T1000 (cell line): ENCODE data around the gene SLIT1.

ENCODE experiments used
- DNase-seq: peaks from one replicate; lab custom pipeline; 2025; ENCODE audit warnings: mixed read lengths; lab: John Stamatoyannopoulos, UW

The SLIT1 gene

DNA sequence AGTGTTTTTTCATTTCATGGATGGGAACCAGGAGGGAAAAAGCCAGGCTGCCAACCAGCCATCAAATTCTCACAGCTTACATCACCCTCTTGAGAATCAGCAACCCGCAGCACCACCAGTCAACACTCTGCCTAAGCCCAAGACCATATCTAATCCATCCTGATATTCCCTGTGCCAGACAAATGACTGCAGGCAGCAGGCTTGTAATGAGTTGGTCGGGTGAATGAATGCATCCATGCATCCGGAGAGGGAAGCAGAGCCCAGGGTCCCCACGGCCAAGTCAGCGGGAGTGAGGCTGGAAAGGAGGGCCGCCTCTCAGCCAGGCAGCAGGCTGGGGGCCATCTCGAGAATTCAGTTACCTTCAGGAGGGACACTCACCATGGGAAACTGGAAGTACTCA lies 46.9 kb downstream of the SLIT1 start:
- DNase-seq: no peak

DNA sequence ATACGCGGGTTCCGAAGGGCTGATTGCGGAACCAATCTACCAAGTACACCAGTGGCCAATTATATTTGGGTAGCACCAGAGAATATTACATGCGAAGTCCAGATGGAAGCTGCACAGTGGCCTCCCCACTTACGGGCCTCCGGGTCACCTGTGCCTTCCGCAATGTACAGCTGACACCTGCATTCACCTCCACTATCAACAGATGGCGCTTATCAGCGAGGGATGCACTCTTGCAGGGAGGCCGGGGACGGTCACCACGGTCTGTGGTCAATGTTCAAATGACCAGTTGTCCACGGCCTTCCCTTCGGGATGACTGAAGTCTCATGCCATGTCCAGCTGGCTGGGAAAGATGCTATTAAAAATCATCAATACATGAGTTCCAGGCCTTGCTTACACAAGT lies 47.6 kb downstream of the SLIT1 start:
- no peak for DNase-seq

DNA sequence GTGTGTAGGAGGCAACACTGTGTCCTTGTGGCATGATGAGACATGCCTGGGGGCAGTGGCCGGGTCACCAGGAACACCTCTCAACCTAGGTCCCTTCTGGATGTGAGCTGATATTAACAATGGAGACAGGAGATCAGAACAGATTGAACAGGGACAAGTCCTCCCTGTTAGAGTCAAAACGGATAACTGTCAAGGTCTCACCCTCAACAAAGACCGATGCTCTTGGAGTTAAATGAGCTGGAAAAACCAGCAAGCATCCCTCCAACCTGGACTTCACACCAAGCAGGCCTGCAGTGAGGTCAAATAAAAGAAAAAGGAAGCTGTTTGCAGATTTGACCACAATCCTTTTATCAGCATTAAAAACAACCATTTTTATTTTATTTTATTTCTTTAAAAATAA lies 49.0 kb downstream of the SLIT1 start:
- no peak for DNase-seq

DNA sequence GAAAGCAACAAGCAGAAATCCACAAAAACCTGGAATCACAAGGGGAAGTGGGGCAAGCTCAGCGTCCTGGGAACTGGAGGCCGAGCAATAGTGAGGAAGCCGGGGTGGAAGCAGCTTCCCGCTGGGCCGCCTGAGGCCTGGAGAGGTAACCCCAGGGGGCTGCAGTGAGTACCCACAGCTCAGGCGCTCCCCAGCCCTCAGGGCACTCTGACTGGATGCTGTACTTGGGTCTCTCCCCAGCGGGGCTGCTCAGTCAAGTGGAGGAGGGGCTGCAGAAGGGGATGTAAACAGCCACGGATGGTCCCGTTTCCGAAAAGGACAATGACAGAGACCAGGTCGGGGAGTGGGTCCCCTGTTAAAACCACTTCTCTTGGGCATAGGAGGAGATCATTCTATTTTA lies 50.3 kb downstream of the SLIT1 start:
- no peak for DNase-seq

DNA sequence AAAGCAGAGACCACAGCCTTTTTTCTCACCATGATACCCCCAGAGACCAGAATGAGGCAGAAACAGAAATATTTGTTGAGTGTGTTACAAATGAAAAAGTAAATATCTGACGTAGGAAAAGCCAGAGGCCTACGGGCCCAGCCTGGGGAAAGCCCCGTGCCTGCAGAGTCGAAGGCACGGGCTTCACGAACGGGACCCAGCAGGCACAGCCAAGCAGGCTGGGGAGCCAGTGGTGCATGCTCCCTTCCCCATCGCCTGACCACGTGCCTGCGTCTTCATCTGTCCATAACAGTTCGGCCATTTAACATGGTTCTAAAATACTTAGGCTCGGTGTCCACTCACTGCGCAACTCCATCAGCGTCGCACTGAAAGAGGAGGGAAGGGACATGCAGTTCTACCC lies 50.8 kb downstream of the SLIT1 start:
- DNase-seq: no peak

DNA sequence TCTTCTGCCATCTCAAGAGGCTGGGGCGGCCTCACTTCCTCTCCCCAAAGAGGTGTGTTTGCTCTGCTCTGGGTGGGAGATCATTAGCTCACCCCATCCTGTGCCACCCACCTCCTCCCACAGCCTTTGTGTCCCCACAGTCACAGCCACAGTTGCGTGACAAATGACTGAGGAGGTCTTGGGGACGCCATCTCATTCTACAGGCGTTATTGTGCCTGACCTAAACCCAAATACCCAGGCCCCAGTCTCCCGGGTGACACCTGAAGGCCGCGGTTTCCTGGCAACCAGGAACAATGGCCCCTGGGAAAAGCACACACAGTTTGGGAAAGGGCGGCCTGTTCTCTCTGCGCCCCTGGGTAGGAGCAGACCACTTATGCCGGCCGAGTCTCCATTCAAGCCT lies 51.6 kb downstream of the SLIT1 start:
- no peak for DNase-seq

DNA sequence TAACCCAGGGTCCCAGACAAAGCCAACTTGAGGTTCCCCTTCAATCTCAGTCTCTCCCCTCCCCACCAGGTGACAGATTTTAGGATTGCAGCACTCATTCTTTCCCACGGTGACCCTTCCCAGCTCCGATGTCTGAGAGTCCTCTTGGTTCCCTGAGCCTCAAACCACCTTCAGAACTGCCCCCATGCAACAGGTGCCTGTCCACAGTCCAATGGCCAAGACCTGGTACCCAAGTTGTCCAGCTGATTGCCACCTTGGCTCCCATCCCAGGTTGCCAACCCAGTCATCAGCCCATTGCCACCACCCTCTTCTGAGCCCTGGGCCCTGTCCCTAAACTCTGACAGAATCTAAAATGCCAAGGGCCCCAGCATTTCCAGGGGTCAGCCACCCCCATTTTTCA lies 53.5 kb downstream of the SLIT1 start:
- DNase-seq: no peak

DNA sequence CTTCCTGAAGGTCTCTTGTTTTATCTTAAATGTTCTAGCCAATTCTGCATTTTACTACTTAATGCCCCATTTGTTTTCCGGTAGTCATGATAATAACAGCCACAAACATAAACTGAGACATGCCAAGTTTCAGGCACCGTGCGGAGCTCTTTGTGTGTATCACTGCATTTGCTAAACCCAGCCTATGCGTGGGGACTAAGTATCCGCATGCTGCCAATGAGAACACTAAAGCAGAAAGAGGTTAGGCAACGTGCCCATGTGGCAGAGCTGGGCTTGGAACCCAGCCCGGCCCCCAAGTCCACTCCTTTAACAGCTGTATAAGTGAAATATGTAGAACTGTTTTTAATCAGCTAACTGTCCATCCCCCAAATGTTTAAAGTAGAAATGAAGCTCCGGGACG lies 54.1 kb downstream of the SLIT1 start:
- no peak for DNase-seq

DNA sequence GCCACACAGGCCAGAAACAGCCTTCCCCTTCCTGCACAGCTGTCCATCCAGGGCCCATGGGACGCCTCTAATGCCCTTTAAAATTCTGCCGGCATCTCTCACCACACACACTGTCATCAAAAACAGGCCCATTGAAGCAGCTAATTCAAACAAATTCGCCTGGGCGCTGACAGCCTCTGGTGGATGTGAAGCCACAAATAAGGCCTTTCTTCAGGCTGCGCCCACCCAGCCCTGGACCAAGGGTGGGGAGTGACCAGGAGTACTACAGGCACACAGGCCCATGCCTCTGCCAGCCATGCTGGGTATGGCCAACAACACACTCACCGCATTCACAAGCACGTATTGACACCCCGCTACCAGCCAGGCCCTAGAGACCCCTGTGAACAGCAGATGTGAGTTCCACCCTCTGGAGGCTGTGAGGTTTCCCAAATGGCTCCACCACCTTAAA lies 54.6 kb downstream of the SLIT1 start:
- DNase-seq: no peak

DNA sequence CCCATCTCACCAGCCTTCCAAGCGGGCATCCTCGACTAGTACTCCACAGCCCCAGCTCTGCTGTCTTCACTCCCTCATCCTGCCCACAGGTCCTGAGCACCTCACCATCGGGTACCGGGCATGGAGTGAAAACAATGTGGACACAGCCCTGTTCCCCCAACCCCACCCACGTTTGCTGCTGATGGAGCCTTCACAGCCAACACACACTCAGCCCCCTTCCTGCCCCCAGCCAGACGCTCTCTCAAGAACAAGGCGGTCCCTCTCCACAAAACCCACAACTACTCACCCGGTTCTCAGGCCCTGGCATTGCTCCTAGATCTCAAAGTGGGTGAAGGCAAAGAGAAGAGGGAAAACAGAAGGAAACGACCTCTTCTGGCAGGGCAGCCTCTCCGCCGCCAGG lies 56.1 kb downstream of the SLIT1 start:
- no peak for DNase-seq

DNA sequence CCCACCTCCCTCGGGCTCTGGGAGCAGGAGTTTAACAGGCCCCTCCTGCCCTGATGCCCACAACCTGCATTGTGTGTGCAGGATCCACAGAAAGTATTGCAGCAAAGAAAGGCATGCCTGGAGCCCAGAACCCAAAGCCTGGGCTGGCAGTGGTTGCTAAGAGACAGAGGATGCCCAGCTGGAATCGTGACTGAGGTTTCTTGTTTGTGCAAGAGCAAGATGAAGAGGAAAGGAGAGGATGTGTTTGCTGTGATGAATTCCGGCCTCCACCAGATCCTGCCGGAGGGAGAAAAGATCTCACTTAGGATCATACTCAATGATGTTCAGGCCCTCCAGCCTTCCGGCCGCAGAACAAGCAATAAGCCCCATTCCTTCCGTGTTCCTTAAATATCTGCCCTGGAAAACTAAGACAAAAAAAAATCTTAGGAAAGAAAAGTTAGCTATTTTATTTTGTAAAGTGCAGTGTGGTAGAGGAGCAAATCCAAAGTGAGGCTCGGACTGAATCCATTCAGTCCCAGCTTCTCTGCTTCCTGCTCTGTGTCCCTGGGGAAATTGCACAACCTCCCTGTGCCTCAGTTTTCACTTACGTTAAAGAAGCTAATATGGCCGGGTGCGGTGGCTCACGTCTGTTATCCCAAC lies 57.1 kb downstream of the SLIT1 start:
- no peak for DNase-seq

DNA sequence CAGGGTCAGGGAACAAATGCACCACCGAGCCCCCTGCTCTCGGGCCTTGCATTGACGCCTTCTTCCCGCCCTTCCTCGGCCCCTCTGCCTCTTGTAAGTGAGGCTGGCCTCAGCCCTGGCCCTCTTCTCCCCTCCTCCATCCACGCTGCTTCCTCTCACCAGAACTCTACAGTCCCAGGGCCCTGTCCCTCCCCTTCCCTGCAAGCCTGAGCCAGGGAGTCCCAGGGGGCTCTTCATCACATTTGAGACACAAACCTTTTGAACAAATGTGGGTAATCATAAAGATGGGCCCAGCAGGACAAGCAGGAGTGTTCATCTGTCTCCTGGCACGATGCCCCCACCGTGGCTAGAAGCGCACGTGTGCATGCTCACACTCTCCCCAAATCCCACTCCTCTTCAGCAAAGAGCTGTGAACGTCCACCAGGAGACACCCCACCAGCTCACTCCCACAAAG lies 57.7 kb downstream of the SLIT1 start:
- DNase-seq: no peak

DNA sequence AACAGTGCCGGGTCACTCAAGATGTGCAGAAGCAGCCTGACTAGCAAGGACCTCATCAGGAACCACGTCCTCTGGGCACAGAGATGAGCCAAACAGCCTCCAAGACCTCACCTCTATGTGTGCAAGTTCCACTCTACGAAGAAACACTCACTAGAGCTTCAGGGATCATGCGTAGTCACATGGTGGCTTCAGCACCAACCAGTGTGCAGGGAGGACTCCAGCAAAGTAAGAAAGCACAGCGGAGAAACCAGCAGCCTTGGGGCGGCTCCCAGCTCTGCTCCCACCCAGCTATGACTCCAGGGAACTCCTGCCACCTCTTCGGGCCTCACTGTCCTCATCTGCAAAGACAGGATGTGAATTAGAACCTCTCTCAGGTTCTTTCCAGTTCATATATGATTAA lies 58.2 kb downstream of the SLIT1 start:
- no peak for DNase-seq

DNA sequence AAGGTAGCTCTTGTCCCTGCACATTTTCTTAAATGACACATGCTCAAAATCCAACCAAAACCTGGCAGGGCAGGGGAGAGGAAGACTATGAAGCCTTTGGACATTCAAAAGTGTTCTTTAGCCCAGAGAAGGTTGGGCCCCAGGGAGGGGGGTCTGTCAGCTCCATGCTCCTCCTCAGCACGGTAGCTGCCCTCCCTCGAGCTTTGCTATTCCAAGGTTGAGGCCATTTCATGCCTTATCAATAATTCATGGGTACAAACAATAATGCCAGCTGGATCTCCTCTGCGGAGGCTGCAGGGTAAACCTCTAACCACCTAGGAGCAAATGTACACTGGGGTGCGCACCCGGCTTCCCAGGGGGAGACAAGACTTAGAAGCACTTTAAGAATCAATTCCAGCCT lies 61.5 kb downstream of the SLIT1 start:
- no peak for DNase-seq

DNA sequence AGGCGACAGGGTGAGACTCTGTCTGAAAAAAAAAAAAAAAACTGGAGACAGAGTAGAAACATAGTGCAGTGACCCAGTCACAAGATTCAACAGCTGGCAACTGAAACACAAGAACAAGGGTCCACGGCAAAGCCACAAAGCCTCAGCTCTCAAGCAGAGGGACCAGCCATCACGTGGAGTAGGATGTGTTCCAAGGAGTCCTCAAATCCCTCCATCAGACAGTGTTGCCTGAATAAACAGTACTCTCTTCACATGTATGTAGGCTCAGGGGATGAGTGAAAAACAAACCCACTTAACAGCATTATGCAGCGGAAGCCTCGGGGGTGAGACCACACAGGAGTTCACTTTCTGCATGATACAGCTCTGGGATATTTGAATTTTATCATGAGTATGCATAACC lies 62.0 kb downstream of the SLIT1 start:
- DNase-seq: no peak

DNA sequence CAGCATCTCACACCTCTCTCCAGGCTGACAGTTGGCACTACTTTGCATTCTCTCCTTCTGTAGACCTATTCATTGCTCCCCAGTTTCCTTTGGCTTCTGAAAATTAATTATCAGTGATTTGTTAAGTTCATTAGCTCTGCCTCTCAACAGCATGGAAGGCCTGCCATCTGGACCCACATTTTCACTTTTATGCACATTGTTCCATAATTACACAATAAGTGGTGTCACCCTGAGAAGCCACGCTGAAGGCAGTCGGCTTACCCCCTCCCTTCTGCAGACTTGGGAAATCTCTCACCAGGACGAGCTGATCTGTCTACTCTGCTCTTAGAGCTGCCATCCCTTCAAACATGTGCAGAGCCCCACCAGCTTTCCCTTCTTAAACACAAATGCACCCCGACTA lies 64.7 kb downstream of the SLIT1 start:
- DNase-seq: no peak

DNA sequence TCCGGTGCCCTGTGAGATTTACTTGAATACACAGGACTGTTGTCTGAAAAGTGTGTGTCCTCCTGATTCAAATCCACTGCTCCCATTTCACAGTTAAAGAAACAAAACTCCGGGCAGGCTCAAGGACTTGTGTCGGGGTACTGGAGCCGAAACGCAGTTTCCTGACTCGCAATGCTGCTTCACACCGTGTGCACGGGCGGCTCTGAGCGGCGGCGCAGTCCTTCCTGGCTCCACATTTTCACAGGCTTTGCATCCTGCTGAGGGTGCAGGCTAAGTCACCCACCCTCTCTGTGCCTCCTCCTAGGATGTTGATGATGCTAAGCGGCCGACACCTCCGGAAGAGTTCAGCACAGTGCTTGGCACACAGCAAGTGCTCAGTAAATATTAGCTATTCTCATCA lies 65.4 kb downstream of the SLIT1 start:
- no peak for DNase-seq

DNA sequence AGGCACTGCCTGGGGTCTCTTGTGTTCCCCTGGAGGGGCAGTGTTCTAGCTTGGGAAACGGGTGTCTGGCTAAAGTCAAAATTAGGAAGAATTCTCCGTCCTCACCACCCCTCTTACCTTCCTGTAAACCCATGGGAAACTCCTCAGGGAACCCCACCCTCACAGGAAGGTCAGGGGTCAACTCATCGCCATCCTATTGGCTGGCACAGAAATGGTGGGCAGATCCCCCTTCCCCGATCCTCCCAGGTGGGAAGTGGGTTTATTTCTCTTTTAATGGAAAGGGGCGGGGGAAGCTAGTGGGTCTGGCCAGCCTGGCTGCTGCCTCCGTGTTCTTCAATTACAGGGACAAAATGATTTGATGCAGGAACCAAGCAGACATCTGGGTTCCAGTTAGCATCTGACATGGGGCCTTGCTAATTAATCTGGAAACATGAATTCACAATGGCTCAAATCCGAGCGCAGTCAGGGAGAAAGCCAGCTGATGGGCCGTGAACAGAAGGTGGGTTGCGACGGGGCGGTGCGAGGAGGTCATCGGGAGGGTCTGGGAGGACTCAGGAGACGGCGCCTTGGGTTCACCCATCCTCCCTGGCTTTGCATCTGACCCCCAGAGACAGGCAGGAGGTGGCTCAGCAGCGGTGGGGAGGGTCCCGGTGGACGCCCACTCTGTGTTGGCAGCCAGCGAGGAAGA lies 66.6 kb downstream of the SLIT1 start:
- DNase-seq: no peak

DNA sequence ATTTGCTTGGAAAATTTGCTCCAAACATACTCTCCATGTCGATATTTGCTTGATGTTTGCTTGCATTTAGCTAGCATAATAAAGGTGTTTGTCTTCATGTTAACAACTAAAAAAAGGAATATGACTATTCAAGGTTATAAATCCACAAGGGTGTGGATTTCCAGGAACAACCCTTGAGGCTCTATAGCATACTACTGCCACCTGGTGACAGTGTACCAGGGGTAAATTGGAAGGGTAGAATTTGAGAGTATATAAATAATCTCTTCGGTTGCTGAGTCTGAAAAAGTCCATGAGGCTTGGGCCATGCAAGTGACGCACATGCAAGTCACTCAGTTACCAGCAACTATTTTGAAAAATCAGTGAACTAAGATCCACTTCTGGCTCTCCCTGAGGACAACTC lies 68.4 kb downstream of the SLIT1 start:
- DNase-seq: no peak

DNA sequence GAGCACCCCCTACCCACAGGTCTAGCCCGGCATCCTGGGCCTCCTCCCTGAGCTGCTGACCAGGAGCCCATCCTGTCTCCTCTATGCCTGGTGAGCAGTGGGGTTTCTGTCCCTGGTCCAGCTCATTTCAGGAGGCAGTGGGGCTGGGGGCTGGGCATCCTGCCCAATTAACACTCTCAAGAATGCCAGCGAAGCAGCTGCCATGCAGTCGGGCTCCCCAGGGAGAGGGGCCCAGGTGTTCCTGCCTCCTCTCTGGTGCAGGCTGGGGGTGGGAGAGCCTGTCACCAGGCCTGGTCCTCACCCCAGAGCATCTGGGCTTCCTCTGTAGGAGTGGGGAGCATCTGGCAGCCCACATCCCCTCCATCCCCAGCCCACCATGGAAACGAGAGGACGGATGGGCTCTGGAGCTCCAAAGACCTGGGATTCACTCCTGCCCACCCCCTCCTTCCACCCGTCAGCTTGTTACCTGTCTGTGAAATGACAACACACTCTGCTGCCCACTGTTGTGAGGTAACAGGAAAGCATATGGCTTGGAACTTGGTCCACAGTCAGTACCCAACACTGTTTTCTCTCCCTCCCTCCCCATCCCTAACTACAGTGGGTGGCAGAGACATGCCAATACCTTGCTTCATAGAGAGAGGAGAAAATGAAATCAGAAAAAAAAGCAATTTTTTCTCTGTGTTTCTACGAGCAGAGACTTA lies 69.1 kb downstream of the SLIT1 start:
- DNase-seq: no peak

DNA sequence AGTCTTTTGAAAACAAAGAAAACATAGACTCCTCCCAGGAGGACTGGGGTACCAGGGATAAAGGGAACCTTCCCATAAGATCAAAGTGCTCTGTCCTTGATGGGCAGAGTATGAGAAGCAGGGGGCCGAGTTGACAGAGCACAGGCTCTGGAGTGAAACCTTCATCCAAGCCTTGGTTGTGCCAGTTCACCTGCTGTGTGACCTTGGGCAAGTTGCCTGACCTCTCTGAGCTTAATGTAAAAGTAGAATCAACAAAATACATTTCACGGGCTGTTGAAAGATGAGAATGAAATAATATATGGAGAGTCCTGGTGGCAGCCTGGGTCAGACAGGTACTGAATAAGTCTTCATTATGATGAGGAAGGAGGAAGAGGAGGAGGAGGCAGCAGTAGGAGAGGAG lies 69.9 kb downstream of the SLIT1 start:
- no peak for DNase-seq

DNA sequence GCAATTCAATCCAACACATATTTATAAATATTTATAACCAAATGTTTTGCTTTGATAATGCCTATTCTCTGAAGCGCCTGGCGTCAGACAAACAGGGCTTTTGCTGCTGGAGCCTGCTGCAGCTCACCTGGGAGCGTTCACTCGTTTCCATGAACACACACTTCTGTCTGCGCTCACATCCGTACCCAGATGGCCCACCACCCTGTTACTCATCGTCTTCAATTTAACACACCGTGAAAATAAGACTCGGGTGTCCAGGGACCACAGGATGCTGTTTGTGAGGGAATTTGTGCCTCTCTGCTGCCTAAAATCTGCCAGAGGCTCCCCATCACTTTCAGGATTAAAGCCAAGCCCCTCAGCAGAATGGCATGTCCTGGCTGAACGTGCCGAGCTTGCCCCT lies 74.1 kb downstream of the SLIT1 start:
- DNase-seq: no peak

DNA sequence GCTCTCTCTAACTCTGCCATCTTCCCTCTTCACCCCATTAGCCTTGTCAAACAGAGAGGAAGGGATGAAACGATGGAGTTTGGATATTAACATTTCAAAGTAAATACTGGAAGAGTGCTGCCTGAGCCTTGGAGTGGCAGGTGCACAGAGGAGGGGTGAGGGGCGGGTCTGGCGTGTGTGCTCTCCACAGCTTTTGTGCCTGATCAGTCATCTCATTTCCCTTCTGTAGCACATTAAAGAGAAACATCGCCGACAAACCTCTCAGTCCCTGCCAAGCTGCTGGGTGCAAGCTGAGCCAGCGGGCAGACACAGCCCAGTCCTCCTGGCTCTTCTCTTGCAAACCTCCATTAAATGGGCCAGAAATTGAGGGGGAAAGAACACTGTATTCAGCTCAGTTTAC lies 76.2 kb downstream of the SLIT1 start:
- DNase-seq: no peak
